H1 (cell line): ENCODE results near the gene TGFBI. TPM values are rescaled to one million over a fixed set of nuclear protein-coding genes. Genes with fewer than 3 reads are reported as not detected.

Source experiments
- ASH2L ChIP-seq: fragments of 200-600, 300-600 bp; sonication (generic); IDR thresholded peaks from one replicate; pipeline ENCODE4 v1.7.1; 2017; ENCODE audit warnings: low read length
- CBX8 ChIP-seq: fragments of 300-800, 300-1000 bp; sonication (generic); IDR thresholded peaks from 2 replicates; pipeline ENCODE4 v1.7.1; 2016; ENCODE audit warnings: low read depth, low read length, borderline replicate concordance
- GTF2F1 ChIP-seq: IDR thresholded peaks from 2 replicates; pipeline ENCODE4 v1.6.1; 2012; ENCODE audit warnings: low read depth, low read length, improper control_type of control experiment, borderline replicate concordance
- KDM1A ChIP-seq: fragments of 200-600, 300-600 bp; sonication (generic); IDR thresholded peaks from 2 replicates; pipeline ENCODE4 v1.7.1; 2016; ENCODE audit warnings: mild to moderate bottlenecking, low read length, borderline replicate concordance
- RBBP5 ChIP-seq: IDR thresholded peaks from 2 replicates; pipeline ENCODE4 v1.7.1; 2012; ENCODE audit warnings: low read depth, mild to moderate bottlenecking, inconsistent platforms, low read length, moderate library complexity, borderline replicate concordance
- TBP ChIP-seq: IDR thresholded peaks from 2 replicates; pipeline ENCODE4 v1.6.1; 2011; ENCODE audit warnings: low read depth, low read length, improper control_type of control experiment
- ZNF274 ChIP-seq: IDR thresholded peaks from 2 replicates; pipeline ENCODE4 v1.7.0; 2012; ENCODE audit warnings: low read length, borderline replicate concordance; ENCODE audit errors: extremely low read depth
- polyA plus RNA-seq, 7 experiments: library from polyadenylated mRNA; depleted of rRNA in 3 of 7; stranded (reverse) in 5 of 7; unstranded in 2 of 7; fragments of >200 nt in 5 of 7; fragments of 200-250 nt in 2 of 7; gene quantifications; 1 replicate in 5 of 7; 2 replicates in 1 of 7; 4 replicates in 1 of 7; pipeline versions ENCODE4 v1.2.1 to v1.2.3, GENCODE V29; 2011 to 2013; ENCODE audit warnings: missing spikeins in 2 of 7, mixed read lengths in 2 of 7
- total RNA-seq: library from RNA; stranded (reverse); fragmentation: NEBNext Ultra II Directional; extraction: Animal tissue kit (Norgen Biotek cat#: 25700); gene quantifications from 2 replicates; pipeline ENCODE4 v1.2.1, GENCODE V29; 2021
- TF ChIP-seq, protein P1 (sequence below): IDR thresholded peaks from 2 replicates; pipeline ENCODE4 v1.6.1; 2012; ENCODE audit warnings: low read length, inconsistent platforms
- TF ChIP-seq, protein P2 (sequence below): fragments of 300-600 bp; sonication (generic); IDR thresholded peaks from 2 replicates; pipeline ENCODE4 v1.7.1; 2012; ENCODE audit warnings: low read length, moderate library complexity, mild to moderate bottlenecking, inconsistent platforms; ENCODE audit not compliant: insufficient replicate concordance

The TGFBI gene
- total and polyA plus RNA-seq, 2 of the 8 experiments (the other 6 are each of a cell fraction or from before 2014, with no cell fraction given): 6.0 to 8.5 TPM

DNA sequence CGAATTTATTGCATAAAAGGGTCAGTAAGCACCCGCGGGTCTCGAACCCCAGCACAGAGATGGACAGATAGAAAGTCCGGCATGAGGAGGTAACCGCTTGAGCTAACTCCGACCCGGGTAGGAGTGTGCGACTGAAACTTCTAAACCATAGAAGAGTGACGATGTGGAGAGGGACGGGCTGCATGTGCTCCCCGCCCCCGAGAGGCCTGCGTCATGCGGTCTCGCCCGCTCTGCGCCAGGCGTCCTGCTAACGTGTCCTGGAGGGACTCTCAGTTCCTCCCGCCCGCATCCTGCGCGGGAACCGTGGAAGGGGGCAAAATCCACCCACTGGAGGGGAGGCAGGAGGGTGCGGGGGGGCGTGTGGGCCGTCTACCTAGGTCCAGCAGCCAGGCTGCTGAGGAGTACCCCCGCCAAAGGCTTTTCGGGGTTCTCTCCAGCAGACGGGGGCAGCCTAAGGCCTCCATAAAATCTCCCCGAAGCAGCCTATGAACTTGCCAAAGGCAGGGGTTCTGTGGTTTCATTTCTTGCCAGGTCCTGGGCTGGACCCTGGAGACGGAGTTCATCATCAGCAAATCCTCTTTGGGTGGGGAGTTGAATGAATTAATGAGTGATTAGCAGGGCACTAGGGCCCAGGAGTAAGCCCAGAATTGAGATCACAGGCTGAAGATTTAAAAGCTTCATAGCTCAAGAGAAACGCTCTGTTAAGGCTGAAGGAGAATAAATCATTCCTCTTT lies 51.9 kb downstream of the TGFBI start (continued):
- TF ChIP-seq, protein P1, sequence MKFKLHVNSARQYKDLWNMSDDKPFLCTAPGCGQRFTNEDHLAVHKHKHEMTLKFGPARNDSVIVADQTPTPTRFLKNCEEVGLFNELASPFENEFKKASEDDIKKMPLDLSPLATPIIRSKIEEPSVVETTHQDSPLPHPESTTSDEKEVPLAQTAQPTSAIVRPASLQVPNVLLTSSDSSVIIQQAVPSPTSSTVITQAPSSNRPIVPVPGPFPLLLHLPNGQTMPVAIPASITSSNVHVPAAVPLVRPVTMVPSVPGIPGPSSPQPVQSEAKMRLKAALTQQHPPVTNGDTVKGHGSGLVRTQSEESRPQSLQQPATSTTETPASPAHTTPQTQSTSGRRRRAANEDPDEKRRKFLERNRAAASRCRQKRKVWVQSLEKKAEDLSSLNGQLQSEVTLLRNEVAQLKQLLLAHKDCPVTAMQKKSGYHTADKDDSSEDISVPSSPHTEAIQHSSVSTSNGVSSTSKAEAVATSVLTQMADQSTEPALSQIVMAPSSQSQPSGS: no peak
- TF ChIP-seq GTF2F1 (no peak), RBBP5 (no peak), TBP (peak; percentile 99), KDM1A (no peak), ASH2L (peak; percentile 73), CBX8 (no peak), ZNF274 (no peak)
- TF ChIP-seq, protein P2, sequence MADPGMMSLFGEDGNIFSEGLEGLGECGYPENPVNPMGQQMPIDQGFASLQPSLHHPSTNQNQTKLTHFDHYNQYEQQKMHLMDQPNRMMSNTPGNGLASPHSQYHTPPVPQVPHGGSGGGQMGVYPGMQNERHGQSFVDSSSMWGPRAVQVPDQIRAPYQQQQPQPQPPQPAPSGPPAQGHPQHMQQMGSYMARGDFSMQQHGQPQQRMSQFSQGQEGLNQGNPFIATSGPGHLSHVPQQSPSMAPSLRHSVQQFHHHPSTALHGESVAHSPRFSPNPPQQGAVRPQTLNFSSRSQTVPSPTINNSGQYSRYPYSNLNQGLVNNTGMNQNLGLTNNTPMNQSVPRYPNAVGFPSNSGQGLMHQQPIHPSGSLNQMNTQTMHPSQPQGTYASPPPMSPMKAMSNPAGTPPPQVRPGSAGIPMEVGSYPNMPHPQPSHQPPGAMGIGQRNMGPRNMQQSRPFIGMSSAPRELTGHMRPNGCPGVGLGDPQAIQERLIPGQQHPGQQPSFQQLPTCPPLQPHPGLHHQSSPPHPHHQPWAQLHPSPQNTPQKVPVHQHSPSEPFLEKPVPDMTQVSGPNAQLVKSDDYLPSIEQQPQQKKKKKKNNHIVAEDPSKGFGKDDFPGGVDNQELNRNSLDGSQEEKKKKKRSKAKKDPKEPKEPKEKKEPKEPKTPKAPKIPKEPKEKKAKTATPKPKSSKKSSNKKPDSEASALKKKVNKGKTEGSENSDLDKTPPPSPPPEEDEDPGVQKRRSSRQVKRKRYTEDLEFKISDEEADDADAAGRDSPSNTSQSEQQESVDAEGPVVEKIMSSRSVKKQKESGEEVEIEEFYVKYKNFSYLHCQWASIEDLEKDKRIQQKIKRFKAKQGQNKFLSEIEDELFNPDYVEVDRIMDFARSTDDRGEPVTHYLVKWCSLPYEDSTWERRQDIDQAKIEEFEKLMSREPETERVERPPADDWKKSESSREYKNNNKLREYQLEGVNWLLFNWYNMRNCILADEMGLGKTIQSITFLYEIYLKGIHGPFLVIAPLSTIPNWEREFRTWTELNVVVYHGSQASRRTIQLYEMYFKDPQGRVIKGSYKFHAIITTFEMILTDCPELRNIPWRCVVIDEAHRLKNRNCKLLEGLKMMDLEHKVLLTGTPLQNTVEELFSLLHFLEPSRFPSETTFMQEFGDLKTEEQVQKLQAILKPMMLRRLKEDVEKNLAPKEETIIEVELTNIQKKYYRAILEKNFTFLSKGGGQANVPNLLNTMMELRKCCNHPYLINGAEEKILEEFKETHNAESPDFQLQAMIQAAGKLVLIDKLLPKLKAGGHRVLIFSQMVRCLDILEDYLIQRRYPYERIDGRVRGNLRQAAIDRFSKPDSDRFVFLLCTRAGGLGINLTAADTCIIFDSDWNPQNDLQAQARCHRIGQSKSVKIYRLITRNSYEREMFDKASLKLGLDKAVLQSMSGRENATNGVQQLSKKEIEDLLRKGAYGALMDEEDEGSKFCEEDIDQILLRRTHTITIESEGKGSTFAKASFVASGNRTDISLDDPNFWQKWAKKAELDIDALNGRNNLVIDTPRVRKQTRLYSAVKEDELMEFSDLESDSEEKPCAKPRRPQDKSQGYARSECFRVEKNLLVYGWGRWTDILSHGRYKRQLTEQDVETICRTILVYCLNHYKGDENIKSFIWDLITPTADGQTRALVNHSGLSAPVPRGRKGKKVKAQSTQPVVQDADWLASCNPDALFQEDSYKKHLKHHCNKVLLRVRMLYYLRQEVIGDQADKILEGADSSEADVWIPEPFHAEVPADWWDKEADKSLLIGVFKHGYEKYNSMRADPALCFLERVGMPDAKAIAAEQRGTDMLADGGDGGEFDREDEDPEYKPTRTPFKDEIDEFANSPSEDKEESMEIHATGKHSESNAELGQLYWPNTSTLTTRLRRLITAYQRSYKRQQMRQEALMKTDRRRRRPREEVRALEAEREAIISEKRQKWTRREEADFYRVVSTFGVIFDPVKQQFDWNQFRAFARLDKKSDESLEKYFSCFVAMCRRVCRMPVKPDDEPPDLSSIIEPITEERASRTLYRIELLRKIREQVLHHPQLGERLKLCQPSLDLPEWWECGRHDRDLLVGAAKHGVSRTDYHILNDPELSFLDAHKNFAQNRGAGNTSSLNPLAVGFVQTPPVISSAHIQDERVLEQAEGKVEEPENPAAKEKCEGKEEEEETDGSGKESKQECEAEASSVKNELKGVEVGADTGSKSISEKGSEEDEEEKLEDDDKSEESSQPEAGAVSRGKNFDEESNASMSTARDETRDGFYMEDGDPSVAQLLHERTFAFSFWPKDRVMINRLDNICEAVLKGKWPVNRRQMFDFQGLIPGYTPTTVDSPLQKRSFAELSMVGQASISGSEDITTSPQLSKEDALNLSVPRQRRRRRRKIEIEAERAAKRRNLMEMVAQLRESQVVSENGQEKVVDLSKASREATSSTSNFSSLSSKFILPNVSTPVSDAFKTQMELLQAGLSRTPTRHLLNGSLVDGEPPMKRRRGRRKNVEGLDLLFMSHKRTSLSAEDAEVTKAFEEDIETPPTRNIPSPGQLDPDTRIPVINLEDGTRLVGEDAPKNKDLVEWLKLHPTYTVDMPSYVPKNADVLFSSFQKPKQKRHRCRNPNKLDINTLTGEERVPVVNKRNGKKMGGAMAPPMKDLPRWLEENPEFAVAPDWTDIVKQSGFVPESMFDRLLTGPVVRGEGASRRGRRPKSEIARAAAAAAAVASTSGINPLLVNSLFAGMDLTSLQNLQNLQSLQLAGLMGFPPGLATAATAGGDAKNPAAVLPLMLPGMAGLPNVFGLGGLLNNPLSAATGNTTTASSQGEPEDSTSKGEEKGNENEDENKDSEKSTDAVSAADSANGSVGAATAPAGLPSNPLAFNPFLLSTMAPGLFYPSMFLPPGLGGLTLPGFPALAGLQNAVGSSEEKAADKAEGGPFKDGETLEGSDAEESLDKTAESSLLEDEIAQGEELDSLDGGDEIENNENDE: no peak
